Omental fat pad (tissue), 4 donors: ENCODE data around the gene METTL24. TPM values are rescaled to one million over a fixed set of nuclear protein-coding genes. Genes with fewer than 3 reads are reported as not detected.

Source experiments
- ATAC-seq: fragments of 150-250 bp; one replicate; pipeline ENCODE4 v1.9.1; 2016; ENCODE audit warnings: mild to moderate bottlenecking, moderate library complexity; ENCODE audit not compliant: low FRiP score
- DNase-seq: peaks from one replicate; pipeline ENCODE4 v3.0.0-alpha.2; 2019; ENCODE audit warnings: low spot score
- total RNA-seq, 4 donors: library from RNA; depleted of rRNA; stranded (reverse); fragments of >200 nt; gene quantifications; one replicate each; pipeline ENCODE4 v1.1.0, GENCODE V29; 2016
- TF ChIP-seq, protein P1 (sequence below), 3 donors: fragments of 450-650 bp; IDR thresholded peaks; one replicate each; pipeline ENCODE4 v1.5.1; 2016 to 2017; ENCODE audit warnings: antibody characterized with exemption in 3 of 3, mild to moderate bottlenecking in 3 of 3, moderate library complexity in 2 of 3

Gene METTL24, protein sequence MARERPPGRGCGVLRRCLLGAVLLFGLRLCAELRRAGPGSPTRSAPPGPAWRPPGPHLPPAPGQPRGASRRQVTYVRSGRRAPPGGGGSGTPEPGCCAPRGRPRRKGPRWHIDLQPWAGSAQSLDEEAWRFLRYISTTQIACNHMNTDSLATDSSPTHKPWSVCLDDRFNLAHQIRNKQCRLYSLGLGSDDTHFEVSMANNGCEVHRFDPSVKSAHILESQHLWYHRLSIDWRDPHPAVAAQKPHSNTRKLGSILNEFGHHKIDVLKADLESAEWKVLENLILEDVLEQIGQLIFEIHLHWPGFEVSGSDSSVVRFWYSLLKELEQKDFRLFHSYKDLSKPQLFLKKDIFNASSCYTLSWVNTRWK
- 1 to 10 TPM; 2.4 to 6.9 (median 2.7) TPM for total RNA-seq

DNA sequence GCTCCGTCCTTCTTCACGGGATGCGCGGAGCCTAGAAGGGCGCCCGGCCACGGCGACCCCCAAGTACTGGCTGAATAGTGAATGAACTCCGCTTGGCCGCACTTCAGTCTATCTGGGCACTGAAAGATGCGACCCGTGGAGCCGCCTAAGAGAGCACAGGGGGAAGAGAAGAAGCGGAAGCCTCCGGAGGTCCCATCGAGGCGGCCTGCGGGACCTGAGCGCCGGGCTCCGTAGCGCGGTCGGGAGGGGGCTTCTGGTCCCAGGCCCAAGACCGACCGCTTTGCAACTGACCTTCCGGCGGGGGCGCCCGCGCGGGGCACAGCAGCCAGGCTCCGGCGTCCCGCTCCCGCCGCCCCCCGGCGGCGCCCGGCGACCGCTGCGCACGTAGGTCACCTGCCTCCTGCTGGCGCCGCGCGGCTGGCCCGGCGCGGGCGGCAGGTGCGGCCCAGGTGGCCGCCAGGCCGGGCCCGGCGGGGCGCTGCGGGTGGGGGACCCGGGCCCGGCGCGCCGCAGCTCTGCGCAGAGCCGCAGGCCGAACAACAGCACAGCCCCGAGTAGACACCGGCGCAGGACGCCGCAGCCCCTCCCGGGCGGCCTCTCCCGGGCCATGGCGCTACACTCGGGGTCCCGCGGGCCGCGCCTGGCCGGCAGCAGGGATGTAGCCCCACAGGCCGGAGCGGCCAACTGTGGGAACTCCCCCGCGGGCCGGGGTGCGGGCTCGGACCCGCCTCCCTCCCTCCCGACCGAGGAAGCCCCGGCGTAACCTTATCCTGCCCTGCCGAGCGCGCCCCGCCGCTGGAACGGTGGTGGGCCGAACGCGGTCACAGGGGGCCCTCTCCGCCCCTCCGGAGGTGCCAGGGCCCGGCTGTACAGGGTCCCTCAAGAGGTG, at the start of gene METTL24:
TSS of gene METTL24 (minus strand) at position 686 of the 889 bp plus-strand sequence. CDS start at position 609, 77 bp downstream.
- peak; percentile 68 for ATAC-seq
- TF ChIP-seq, protein P1, sequence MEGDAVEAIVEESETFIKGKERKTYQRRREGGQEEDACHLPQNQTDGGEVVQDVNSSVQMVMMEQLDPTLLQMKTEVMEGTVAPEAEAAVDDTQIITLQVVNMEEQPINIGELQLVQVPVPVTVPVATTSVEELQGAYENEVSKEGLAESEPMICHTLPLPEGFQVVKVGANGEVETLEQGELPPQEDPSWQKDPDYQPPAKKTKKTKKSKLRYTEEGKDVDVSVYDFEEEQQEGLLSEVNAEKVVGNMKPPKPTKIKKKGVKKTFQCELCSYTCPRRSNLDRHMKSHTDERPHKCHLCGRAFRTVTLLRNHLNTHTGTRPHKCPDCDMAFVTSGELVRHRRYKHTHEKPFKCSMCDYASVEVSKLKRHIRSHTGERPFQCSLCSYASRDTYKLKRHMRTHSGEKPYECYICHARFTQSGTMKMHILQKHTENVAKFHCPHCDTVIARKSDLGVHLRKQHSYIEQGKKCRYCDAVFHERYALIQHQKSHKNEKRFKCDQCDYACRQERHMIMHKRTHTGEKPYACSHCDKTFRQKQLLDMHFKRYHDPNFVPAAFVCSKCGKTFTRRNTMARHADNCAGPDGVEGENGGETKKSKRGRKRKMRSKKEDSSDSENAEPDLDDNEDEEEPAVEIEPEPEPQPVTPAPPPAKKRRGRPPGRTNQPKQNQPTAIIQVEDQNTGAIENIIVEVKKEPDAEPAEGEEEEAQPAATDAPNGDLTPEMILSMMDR (IDR thresholded peaks at IDR 0.05) = no peak
- no peak for DNase-seq

DNA sequence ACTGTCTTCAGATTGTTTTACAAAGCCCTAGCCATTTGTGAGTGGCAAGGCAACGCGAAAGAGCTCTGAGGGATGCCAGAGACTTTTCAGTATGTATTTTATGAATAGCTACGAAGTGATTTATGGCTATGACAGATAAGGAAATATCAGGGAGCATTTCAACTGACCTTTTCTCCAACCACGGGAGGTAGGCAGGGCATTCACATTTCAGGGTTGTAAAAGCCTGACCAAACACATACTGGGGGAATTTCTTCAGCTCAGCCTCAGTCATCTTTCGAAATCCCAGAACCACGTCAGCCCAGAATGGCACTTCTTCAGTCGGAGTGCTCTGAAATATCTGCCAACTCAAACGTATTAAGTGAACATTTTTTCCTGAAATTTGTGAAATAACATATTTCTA, 46.5 kb upstream of the METTL24 start:
- TF ChIP-seq, protein P1 (IDR thresholded peaks at IDR 0.05) = no peak
- DNase-seq (no peak), ATAC-seq (peak; percentile 93)

DNA sequence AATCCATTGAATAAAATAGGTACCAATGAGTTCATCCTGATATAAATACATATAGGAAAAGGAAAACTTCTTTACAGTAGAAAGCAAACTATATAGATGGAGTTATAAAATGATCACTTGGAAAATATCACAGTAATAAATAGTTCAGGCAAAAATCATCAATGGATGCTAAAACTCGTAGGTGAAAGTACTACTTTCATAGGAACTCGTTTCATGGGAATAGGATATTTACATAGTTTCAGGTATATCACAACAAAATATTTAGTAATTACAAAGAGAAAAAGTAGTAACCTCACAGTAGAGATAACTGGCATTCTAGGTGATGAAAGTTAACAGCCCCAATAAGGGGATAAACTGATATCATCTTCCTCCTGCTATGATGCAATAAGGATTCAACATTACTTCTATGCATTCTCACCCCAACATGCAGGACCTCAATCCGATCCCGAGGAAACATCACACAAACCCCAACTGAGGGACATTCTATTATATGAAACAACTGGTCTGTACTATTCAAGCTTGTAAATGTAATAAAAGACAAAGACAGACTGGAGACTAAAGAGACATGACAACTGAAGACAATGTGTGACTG, 43.5 kb upstream of the METTL24 start:
- DNase-seq (no peak), ATAC-seq (no peak)
- TF ChIP-seq, protein P1 (IDR thresholded peaks at IDR 0.05) = no peak

DNA sequence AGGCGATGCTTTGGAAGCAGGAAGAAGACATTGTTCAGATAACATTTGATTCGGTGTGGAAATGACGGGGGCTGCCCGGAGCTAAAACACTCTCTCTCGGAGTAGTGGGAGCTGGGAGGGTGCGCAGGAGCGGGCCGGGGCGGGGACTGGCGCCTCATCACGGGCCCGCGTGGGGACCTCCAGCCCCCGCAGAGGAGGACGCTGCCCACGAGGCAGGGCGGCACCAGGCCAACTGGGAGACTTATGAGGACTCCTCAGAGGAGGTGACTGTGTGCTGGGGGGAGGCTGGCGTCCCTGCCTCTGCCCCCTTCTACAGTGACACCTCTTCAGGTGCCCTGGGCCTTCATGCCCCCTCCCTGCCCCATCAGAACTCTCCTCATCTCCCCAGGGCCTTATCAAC, 42.1 kb upstream of the METTL24 start:
- ATAC-seq = no peak
- TF ChIP-seq, protein P1 (IDR thresholded peaks at IDR 0.05) = no peak
- DNase-seq = no peak

DNA sequence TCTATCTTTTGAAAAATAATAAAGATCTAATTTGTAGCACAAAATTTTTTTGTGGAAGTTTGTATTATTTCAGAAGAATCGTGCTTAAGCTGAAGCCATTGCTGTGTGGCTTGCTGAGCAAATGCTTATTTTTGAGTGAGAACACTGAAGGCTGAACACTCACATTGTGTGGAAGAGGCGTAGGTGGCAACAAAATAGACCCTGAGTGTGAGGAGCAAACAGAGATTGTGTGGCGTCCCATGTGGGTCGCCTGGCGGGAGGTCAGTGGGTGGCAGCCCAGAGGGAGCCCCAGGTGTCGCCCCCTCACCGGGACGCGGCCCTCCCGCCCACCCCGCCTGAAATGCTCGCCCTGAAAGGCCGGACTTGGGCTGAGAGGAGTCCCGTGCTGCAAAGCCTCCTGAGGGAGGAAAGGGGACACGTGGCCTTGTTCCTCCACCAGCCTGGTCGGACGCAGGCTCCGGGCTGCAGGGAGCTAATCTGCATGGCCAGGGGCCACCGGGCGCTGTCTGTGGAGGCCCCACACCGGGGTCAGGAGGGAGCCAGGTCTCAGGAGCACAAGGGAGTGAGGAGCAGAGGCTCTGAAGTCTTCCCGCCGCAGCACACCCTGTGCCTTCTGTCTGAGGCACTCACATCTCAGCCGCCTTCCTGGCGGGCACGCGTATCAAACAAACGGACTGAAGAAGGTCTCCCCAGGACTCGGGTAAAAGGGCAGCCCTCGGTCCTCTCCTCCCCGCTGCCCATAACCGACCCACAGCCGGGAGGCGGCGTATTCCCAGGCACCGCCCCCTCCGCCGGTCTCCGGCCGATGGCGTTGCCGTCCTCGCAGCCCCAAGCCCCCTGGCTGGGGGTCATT, 41.3 kb upstream of the METTL24 start:
- ATAC-seq = no peak
- TF ChIP-seq, protein P1 (IDR thresholded peaks at IDR 0.05) = no peak
- no peak for DNase-seq

DNA sequence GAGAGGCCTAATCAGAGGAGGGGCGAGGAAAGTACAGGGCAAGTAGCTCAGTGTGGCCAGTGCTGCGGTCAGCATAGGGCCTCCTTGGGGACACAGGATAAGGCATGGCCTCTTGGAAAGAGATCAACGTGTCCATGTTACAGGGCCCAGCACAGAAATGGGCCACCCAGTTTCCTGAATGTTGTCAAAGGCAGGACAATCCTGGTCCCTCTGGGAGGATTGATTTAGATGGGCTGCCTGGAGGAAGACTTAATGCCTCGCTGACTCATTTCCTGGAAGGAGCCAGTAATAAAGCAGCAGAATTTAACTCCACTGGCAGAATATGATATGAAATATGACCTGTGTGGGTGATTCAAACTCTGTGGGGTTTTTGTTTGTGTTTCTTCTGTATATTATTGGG, 40.6 kb upstream of the METTL24 start:
- TF ChIP-seq, protein P1 (IDR thresholded peaks at IDR 0.05) = no peak
- ATAC-seq (peak; percentile 5), DNase-seq (no peak)
